CD4-positive, alpha-beta T cell (primary cell): Measurements from ENCODE around the gene PAIP2. TPM values are rescaled to one million over a fixed set of nuclear protein-coding genes. Genes with fewer than 3 reads are reported as not detected.
A peak's percentile ranks its signal among the peaks of the same experiment; 100 is the strongest.

ENCODE experiments used
- ATAC-seq: fragments of 200-7000 bp; cut with Tn5 transposase; one replicate; pipeline ENCODE4 v1.10.0; 2022; ENCODE audit warnings: mild to moderate bottlenecking; ENCODE audit not compliant: poor library complexity
- CTCF ChIA-PET: fragments of 350-600 bp; sonication (Branson Sonifier 250); formaldehyde crosslinking; loops from one replicate; lab custom pipeline; 2021; ENCODE audit warnings: antibody characterized with exemption, inconsistent platforms; lab: Charles Lee
- POLR2A ChIA-PET: fragments of 350-600 bp; sonication (Branson Sonifier 250); formaldehyde crosslinking; loops from one replicate; lab custom pipeline; 2021; ENCODE audit warnings: antibody characterized with exemption, inconsistent platforms; lab: Charles Lee
- DNase-seq, 14 experiments: peaks; one replicate each; pipeline ENCODE4 v3.0.0-alpha.2; 2013 to 2020; ENCODE audit warnings: mixed read lengths in 2 of 14
- H3K27ac ChIP-seq, 2 donors: one replicate each; pipeline versions ENCODE4 v1.5.1 to v1.7.0; 2013; ENCODE audit warnings: low read length in 2 of 2, low read depth in 1 of 2, mild to moderate bottlenecking in 1 of 2
- H3K27me3 ChIP-seq, 2 experiments: 1 replicate in 1 of 2; 2 replicates in 1 of 2; pipeline versions ENCODE4 v1.6.1 to v1.7.0; 2013; ENCODE audit warnings: low read length in 2 of 2, control low read depth in 1 of 2, mild to moderate bottlenecking in 1 of 2, moderate library complexity in 1 of 2; ENCODE audit not compliant: insufficient read depth in 2 of 2, control insufficient read depth in 1 of 2
- H3K36me3 ChIP-seq: one replicate; pipeline ENCODE4 v1.6.1; 2013; ENCODE audit warnings: low read length, control low read depth; ENCODE audit not compliant: insufficient read depth
- H3K4me1 ChIP-seq: one replicate; pipeline ENCODE4 v1.6.1; 2013; ENCODE audit warnings: low read length, control low read depth; ENCODE audit not compliant: insufficient read depth
- H3K4me3 ChIP-seq: one replicate; pipeline ENCODE4 v1.5.1; 2013; ENCODE audit warnings: mild to moderate bottlenecking, low read length, moderate library complexity
- H3K9me3 ChIP-seq, 2 experiments: 1 replicate in 1 of 2; 2 replicates in 1 of 2; pipeline versions ENCODE4 v1.6.1 to v1.7.0; 2013; ENCODE audit warnings: low read length in 2 of 2, mild to moderate bottlenecking in 2 of 2, control low read depth in 1 of 2, moderate library complexity in 1 of 2; ENCODE audit not compliant: control insufficient read depth in 1 of 2, insufficient read depth in 1 of 2
- H3K27ac Mint-ChIP-seq: one replicate; pipeline ENCODE4 v1.8.0; 2020; ENCODE audit warnings: mixed read lengths
- H3K27me3 Mint-ChIP-seq: one replicate; pipeline ENCODE4 v1.8.0; 2021; ENCODE audit warnings: mixed read lengths
- H3K36me3 Mint-ChIP-seq: one replicate; pipeline ENCODE4 v1.8.0; 2021; ENCODE audit warnings: low read depth, mixed read lengths
- H3K4me1 Mint-ChIP-seq: one replicate; pipeline ENCODE4 v1.8.0; 2021; ENCODE audit warnings: low read depth, mixed read lengths
- H3K4me3 Mint-ChIP-seq: one replicate; pipeline ENCODE4 v1.8.0; 2020; ENCODE audit warnings: mild to moderate bottlenecking, mixed read lengths
- H3K9me3 Mint-ChIP-seq: one replicate; pipeline ENCODE4 v1.8.0; 2020; ENCODE audit warnings: mixed read lengths
- CTCF ChIP-seq: fragments of 200-600 bp; IDR thresholded peaks from one replicate; pipeline ENCODE4 v1.8.0; 2022; ENCODE audit warnings: antibody characterized with exemption, mild to moderate bottlenecking
- intact Hi-C, 2 experiments: fragments of 100-400 bp; cut with DNase I in 1 of 2; cut with micrococcal nuclease in 1 of 2; formaldehyde crosslinking; loops; one replicate each; pipeline versions ENCODE4 v1.15.1 to v1.9.0; 2023 to 2025; cut with DNase I, micrococcal nuclease
- polyA plus RNA-seq, 2 donors: library from polyadenylated mRNA; unstranded; fragments of 120-200 nt; gene quantifications; one replicate each; pipeline ENCODE4 v1.2.1, GENCODE V29; 2013
- total RNA-seq, 174 experiments: library from RNA in 2 of 174; stranded (reverse) in 2 of 174; gene quantifications; one replicate each; pipeline ENCODE4 v1.2.3 and lab custom pipeline; 2021 to 2026

PAIP2 gene
- 100 to 1,000 TPM; 151 to 156 TPM for total RNA-seq
- polyA plus RNA-seq (2013, experiment 1 of 2) = 115 TPM
- polyA plus RNA-seq (2013, experiment 2 of 2) = 119 TPM
- total RNA-seq (lab: John Stamatoyannopoulos, UW) = 29.1 to 185 (median 104) reads per million in 172 experiments

GRCh38 chr5:139341689-139342422 is at the start of gene PAIP2:
PAIP2 (plus strand) TSS chr5:139341854; CDS start chr5:139363785, 21,931 bp downstream.
- peaks cover 5% of the 10 kb centered on the region for H3K36me3 ChIP-seq
- peaks cover 65% of the 10 kb centered on the region for H3K4me1 Mint-ChIP-seq
- intact Hi-C loops = loop anchor here (1.0 to 5.0 kb wide), 9 partner anchors 15 to 765 kb away; partner anchors contain the start of genes HSPA9 (in 1 of the 2), MATR3 (in 1 of the 2), MZB1 (in 1 of the 2) and UBE2D2 (in 1 of the 2)
- POLR2A ChIA-PET = interaction anchor here (0.6 to 3.8 kb wide), 46 partner anchors 10 to 1588 kb away, joined by 3 to 149 read pairs (median 5); partner anchors contain the start of genes DNAJC18, ETF1, FAM53C and HSPA9
- CTCF ChIA-PET = interaction anchor here (0.6 to 1.9 kb wide), 25 partner anchors 8 to 990 kb away, joined by 3 to 12 read pairs (median 4); partner anchors contain the start of genes KDM3B, MATR3 and SPATA24
- H3K36me3 Mint-ChIP-seq = peaks cover 45% of the 10 kb centered on the region
- peaks cover 34% of the 10 kb centered on the region for H3K4me1 ChIP-seq
- peak within 1 kb of the TSS; percentile 95 for H3K27ac Mint-ChIP-seq
- peak within 1 kb of the TSS; percentile 100 for H3K27ac ChIP-seq
- peak within 1 kb of the TSS; percentile 96 for H3K4me3 Mint-ChIP-seq
- H3K27me3 ChIP-seq = no peaks in the 10 kb centered on the region
- H3K4me3 ChIP-seq = peak within 1 kb of the TSS; percentile 94
- ATAC-seq (peak; percentile 82), DNase-seq (peak; percentile 95 to 99 (median 97))
- no peaks in the 10 kb centered on the region for H3K27me3 Mint-ChIP-seq
- peak; percentile 7 for TF ChIP-seq CTCF
- no peaks in the 10 kb centered on the region for H3K9me3 Mint-ChIP-seq
- H3K9me3 ChIP-seq = no peaks in the 10 kb centered on the region

- peaks cover 27% of the 10 kb centered on the region for H3K36me3 Mint-ChIP-seq
- peaks cover 22% of the 10 kb centered on the region for H3K4me1 ChIP-seq
- H3K27me3 Mint-ChIP-seq = no peaks in the 10 kb centered on the region
- H3K27ac ChIP-seq = peak overlapping the region; percentile 98 to 100
- no peaks in the 10 kb centered on the region for H3K36me3 ChIP-seq
- ATAC-seq = no peak
- peak overlapping the region; percentile 95 for H3K4me3 ChIP-seq
- no peaks in the 10 kb centered on the region for H3K9me3 ChIP-seq
- H3K4me1 Mint-ChIP-seq = peaks cover 49% of the 10 kb centered on the region
- CTCF ChIA-PET = interaction anchor here (2.2 to 2.3 kb wide), 2 partner anchors 16 to 48 kb away, joined by 8 to 12 read pairs; partner anchors contain the start of gene PAIP2
- H3K27me3 ChIP-seq = no peaks in the 10 kb centered on the region
- peak overlapping the region; percentile 99 for H3K27ac Mint-ChIP-seq
- DNase-seq = no peak
- no peak for TF ChIP-seq CTCF
- H3K9me3 Mint-ChIP-seq = no peaks in the 10 kb centered on the region
- peak overlapping the region; percentile 99 for H3K4me3 Mint-ChIP-seq
- POLR2A ChIA-PET = interaction anchor here (0.6 to 7.4 kb wide), 25 partner anchors 12 to 1108 kb away, joined by 3 to 149 read pairs (median 6); partner anchors contain the start of genes ANKHD1, DNAJC18, EGR1 and ETF1
- intact Hi-C loops = loop anchor here (1.0 to 10.0 kb wide), 4 partner anchors 20 to 552 kb away; partner anchors contain the start of genes PAIP2 (in 1 of the 2) and UBE2D2 (in 1 of the 2)
Measured at GRCh38 chr5:139293202-139293506, 48.5 kb upstream of the PAIP2 start.
